Suppressor macrophage treated with lipopolysaccharide for 1 hour (primary cell): ENCODE results near the gene ARL4D.
"Not testable (repeated sequence)": the region's sequence is repeated elsewhere in the genome, so short reads cannot be mapped to it uniquely, and the experiment has no call there.

Experiments used
- DNase-seq, 3 donors: peaks; one replicate each; pipeline ENCODE4 v3.0.0-alpha.2; 2020 to 2022

Gene ARL4D

DNA sequence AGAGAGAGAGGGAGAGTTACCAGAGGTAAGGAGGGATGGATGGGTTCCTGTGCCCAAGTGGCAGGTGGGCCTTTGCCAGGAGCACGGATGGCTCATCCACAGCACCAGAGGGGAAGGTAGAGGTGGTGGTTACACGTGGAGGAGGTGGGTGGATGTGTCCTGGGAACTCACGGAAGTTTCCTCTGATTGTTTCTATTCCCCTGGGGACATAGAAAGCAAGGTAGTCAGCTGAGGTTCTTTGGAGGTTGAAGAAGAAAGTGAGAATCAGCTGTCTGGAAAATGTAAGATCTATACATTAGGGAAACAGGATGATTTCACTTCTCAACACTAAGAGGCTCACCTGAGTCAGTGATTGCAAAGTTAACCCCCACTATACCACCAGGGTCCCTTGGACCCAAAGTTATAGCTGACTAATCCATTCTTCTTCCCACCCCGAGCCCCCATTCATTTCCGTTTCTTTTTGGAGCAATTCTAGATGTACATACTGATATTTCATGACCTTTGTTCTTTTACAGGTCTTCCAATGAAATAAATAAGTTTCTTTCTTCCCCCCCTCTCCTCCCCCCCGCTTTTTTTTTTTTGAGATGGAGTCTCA is 27.5 kb upstream of the ARL4D start:
- no peak for DNase-seq

DNA sequence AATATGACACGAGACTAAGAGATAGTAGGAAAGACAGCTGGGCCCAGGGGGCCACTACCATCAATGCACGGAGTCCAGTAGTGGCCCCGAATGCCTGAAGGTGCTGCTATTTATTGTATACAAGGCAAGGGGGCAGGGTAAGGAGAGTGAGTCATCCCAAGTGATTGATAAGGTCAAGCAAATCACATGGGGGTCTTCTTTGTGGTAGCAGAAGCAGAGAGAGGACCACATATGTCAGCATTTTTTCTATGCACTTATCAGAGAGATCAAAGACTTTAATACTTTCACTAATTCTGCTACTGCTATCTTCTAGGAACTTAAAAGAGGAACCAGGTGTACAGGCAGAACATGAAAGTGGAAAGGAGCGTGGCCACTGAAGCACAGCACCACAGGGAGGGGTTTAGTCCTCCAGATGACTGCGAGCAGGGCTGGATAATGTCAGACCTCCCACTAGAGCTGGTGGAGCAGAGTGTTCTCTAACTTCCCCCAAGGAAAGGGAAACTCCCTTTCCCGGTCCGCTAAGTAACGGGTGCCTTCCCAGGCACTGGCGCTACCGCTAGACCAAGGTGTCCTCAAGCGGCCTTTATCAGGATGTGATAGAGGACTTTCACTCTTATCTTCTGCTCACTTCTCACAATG is 26.4 kb upstream of the ARL4D start:
- DNase-seq = peak; percentile 71 to 84 (median 80)

DNA sequence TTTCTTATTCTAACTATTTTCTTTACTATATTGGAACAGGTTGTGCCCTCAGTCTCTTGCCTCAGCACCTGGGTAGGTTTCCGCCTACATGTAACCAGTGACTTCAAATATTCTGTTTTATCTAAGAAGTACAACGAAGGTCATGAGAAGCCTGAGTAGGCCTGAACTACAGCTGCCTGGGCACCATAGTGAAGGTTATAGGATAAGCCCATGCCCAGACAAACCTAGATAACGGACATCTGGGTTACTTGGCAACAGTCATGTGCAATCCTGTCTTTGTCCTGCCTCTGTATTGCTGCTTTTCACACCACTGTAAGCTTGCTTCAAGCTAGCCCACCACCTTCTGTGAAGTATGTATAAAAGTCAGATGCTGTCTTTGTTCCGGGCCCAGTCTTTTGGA is 25.4 kb upstream of the ARL4D start:
- no peak for DNase-seq

DNA sequence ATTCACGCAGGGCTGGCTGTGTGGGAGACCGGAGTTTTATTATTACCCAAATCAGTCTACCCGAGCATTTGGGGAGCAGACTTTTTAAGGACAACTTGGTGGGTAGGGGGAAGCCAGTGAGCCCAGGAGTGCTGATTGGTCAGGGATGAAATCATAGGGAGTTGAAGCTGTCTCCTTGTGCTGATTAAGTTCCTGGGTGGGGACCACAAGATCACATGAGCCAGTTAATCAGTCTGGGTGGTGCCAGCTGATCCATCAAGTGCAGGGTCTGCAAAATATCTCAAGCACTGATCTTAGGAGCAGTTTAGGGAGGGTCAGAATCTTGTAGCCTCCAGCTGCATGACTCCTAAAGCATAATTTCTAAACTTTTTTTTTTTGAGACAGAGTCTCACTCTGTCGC is 22.9 kb upstream of the ARL4D start:
- not testable (repeated sequence) for DNase-seq

DNA sequence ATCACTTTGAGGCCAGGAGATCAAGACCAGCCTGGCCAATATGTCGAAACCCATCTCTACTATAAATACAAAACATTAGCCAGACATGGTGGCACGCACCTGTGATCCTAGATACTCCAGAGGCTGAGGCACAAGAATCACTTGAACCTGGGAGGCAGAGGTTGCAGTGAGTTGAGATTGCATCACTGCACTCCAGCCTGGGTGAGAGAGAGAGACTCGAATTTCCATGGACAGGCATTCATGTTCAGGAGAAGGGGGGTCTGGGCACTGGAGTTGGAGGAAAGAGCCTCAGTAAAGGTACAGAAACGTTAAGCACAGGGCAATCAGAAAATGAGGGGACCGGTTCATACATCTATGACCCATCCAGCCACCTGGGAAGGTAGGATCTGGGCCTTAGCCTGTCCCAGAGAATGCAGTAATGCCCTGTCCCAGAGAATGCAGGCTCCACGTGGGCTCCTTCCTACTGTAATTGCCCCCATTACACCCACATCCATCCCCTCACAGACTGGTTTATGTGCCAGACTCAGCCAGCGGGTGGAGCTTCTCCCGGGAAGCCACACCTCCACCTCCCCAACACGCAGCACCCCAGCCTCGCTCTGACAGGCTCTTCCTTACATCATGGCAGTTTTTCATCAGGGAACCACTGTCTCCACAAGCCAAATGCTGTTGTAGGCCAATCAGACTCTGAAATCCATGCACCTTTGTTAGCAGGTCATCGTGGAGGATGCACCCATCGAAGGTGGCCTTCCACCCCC is 21.6 kb upstream of the ARL4D start:
- DNase-seq = no peak

DNA sequence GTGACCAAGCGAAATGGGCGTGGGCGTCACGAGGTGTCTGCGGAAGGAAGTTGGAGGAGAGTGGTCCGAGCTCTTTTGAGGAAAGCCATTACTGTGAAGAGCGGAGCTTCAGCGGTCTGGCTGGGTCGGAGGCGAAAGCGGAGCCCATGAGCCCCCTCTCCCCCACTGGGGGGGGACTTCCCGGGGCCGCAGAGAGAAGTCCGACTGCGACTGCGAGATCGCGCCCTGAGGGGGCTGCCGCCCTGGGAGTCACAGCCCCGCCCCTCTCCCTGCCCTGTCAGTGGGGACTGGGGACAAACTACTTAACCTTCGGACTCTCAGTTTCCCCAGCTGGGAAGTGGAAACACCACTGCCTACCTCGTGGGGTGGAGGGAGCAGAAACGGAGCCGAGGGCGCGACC is 20.0 kb upstream of the ARL4D start:
- no peak for DNase-seq

DNA sequence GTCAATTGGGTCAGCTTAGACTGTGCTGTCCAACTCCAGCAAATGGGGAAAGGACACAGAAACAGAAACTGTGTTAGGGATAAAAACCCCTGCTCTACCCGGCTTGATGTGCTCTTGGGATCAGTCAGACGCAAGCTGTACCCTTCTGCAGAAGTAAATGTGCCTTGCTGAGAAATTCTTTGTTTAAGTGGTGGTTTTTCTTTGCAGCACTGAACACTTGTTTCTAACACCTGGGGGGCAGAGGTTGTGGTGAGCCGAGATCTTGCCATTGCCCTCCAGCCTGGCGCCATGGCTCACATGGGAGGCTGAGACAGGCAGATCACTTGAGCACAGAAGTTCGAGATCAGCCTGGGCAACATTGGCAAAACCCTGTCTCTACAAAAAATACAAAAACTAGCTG is 18.5 kb upstream of the ARL4D start:
- no peak for DNase-seq

DNA sequence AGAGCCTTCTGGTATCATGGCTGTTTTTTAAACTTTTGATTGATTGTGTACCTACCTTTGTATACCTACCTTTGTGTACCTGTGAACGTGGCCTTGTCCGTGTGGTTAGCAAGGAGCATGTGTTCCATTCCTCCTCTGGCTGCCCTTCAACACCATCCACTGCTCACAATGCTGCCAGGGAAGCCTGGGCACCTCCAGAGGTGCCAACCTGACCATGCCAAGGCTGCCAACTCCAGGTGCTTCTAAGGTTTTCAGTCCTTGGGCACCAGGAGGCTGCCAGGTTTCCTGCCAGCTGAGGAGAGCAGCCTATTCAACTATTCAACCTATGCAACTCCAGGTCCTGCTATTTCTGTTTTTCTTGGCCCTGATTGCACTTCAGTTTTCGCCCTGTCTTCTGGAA is 17.6 kb upstream of the ARL4D start:
- DNase-seq = no peak

- no peak for DNase-seq
These were observed 17.2 kb upstream of the ARL4D start for GRCh38 chr17:43381621-43382020.

DNA sequence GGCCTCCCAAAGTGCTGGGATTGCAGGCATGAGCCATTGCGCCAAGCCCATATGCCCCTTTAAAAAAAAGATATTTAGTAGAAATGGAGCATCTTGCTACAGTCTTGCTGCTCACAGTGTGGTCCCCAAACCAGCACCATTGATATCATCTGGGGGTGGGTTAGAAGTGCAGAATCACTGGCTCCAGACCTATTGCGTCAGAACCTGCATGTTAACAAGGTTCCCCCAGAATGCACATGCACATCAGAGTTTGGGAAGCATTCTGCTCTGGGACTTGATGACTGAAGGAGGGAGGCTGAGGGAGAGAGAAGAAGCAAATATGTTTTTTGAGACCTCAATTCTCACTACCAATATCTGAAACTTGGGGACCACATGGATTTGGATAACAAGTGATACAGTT is 16.0 kb upstream of the ARL4D start:
- no peak for DNase-seq

DNA sequence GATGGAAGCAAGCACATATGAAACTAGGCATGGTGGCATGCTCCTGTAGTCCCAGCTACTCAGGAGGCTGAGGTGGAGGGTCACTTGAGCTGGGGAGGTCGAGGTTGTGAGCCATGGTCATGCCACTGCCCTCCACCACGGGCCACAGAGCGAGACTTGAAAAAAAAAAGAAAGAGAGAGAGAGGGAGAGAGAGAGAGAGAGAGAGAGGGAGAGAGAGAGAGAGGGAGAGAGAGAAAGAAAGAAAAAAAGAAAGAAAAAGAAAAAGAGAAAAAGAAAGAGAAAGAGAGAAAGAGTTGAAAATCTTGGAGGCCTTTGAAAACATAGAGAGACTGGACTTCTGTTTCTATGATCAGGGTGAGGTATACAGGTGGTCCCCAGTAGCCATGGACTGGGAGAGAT is 15.4 kb upstream of the ARL4D start:
- no peak for DNase-seq

GRCh38 chr17:43383826-43384475 is 14.8 kb upstream of the ARL4D start:
- DNase-seq = no peak

- no peak for DNase-seq
These were observed 14.3 kb upstream of the ARL4D start for GRCh38 chr17:43384476-43384862.

GRCh38 chr17:43385046-43385831 is 13.6 kb upstream of the ARL4D start:
- no peak for DNase-seq

DNA sequence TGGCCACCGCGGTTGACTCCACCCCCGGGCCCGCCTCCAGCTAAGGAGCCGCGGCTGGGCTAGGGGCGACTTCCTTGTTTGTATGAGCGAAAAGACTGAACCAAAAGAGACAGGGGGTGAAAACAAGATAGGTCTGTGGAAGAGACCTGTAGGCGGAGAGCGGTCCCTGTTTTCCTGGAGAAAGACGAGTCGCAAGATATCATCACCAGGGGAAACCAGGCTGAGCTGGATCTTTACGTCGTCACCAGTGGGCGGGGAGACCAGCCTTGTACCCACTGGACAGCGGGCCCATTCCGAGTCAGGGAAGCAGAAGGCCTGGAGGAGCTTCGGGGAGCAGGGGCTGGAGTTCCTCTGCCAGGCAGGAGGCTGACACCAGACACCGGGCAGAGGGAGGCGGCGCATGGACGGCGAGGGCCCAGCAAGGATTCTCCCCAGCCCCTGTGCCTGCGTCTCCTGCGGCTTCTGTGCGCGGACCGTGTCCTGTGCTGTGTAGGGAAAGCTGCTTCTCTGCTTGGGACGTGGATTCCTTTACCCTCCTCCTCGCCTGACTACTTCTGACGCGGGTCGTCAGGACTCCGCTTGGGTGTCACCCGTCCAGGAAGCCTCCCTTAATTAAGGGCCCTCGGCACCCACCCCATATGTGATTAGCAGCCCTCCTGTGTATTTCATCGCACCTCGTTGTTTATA is 10.3 kb upstream of the ARL4D start:
- peak; percentile 97 for DNase-seq

- peak; percentile 83 to 88 (median 84) for DNase-seq
These were observed 9.5 kb upstream of the ARL4D start for GRCh38 chr17:43389046-43389947.

DNA sequence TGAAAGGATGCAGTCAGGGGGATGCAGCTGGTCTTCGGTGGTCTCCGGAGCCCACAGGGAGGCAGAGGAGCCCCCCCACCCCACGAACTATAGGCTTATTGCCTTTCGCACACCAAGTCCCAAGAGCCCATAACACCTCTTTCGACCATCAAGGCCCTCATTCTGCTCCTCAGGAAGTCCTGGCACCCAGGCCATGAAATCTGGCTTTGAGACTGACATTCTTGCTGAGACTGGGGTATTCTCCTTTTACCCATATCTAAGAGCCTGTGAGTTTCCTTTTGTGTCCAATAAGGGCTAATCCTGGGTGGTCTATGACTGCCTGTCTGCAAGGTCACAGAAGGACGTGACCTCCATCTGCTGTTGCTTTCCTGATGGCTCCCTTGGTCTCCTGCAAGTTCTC is 6.4 kb upstream of the ARL4D start:
- DNase-seq = no peak

DNA sequence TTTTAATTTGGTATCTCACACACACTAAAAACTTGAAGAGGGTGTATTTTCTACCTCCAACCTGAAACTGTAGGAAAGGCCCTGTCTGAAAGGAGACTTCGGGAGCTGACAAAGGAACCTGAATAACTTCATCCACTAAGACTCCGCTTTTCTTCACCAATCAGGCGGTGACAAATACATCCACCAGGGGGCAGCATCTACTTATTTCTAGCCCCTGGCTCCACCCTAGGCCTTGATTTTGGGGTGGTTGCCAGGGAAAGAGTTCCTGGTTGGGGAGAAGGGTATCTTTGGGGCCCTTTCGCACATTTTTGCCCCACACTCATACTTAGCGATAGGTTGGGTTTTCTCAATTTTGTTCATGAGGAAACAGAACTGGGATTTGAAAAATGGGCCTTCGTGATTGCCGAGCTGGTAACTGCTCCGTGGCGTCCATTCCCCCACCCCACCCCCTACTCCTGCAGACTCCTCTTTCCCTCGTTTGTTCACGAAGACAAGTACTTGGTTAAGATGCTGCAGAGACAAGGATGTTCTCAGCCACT is 4.8 kb upstream of the ARL4D start:
- peak; percentile 89 to 95 (median 94) for DNase-seq

GRCh38 chr17:43394696-43395095 is 4.1 kb upstream of the ARL4D start:
- not testable (repeated sequence) for DNase-seq

DNA sequence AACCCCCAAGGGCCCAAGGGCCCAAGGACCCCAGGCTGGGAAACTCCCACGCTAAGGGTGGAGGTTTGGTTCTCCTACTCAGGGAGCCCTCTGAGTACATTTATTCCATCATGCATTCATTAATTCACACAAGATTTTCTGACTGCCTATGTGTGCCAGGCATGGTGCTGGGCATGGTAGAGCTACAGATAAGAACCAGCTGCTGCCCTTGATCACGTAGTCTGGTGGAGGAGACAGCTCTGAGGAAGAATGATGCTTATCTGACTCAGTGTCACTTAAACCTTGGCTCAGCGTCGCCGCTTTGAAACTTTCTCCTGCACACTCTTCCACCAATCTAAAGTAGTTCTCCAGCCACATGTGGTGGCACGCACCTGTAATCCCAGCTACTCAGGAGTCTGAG is 3.6 kb upstream of the ARL4D start:
- no peak for DNase-seq

- no peak for DNase-seq
These were observed 2.2 kb upstream of the ARL4D start for GRCh38 chr17:43396491-43397060.
